Neural crest cell (in vitro differentiated cells): ENCODE results near the gene VPS18. TPM values are rescaled to one million over a fixed set of nuclear protein-coding genes. Genes with fewer than 3 reads are reported as not detected.
A peak's percentile ranks its signal among the peaks of the same experiment; 100 is the strongest.

Source experiments
- DNase-seq: peaks from one replicate; pipeline ENCODE4 v3.0.0; 2021; ENCODE audit warnings: low read depth, mixed read lengths, low spot score
- H3K27ac Mint-ChIP-seq: one replicate; pipeline ENCODE4 v1.8.0; 2021; ENCODE audit warnings: mild to moderate bottlenecking, mixed read lengths; ENCODE audit not compliant: unreplicated experiment
- H3K27me3 Mint-ChIP-seq: 2 replicates; pipeline ENCODE4 v1.8.0; 2021; ENCODE audit warnings: low read depth, mild to moderate bottlenecking, mixed read lengths
- H3K36me3 Mint-ChIP-seq: 2 replicates; pipeline ENCODE4 v1.8.0; 2021; ENCODE audit warnings: low read depth, mild to moderate bottlenecking, mixed read lengths
- H3K4me1 Mint-ChIP-seq: 2 replicates; pipeline ENCODE4 v1.8.0; 2021; ENCODE audit warnings: mixed read lengths
- H3K4me3 Mint-ChIP-seq: one replicate; pipeline ENCODE4 v1.8.0; 2021; ENCODE audit warnings: mild to moderate bottlenecking, mixed read lengths
- H3K9me3 Mint-ChIP-seq: 2 replicates; pipeline ENCODE4 v1.8.0; 2021; ENCODE audit warnings: mixed read lengths
- CTCF ChIP-seq: fragments of 200-600 bp; sonication (generic); conservative IDR thresholded peaks from 2 replicates; pipeline ENCODE4 v1.5.0; 2021; ENCODE audit warnings: antibody characterized with exemption, mild to moderate bottlenecking
- total RNA-seq: library from RNA; stranded (reverse); gene quantifications from 2 replicates; pipeline ENCODE4 v1.2.1, GENCODE V29; 2021

VPS18 gene
- total RNA-seq, 1 donor from 2014 or later, result 28.2 TPM

DNA sequence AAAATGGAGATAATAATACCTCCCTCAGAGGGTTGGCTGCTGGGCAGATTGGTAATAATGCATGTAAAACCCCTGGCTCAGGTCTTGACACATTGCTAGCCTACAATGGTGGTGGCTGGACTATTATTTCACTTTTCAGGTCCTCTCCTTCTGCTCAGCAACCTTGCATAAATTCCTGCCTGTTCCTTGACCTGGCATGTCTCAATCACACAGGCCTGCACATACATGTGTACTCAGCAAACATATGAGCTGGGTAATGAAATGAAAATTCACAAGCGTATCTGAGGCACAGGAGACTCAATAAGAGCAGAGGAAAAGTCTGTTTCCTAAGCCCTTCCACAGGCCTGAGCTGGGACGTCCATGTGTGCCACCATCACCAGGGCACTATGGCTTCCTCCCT lies 17.4 kb downstream of the VPS18 start:
- no peak for TF ChIP-seq CTCF
- Mint-ChIP-seq H3K4me1 (peaks cover 40% of the 10 kb centered on the region), H3K27me3 (no peaks in the 10 kb centered on the region), H3K27ac (no peak overlapping the region), H3K36me3 (no peaks in the 10 kb centered on the region), H3K4me3 (peak overlapping the region; percentile 18), H3K9me3 (no peaks in the 10 kb centered on the region)
- no peak for DNase-seq

GRCh38 chr15:40912478-40912877 lies 18.2 kb downstream of the VPS18 start:
- DNase-seq, result no peak
- H3K36me3 Mint-ChIP-seq, result no peaks in the 10 kb centered on the region
- H3K27ac Mint-ChIP-seq, result no peak overlapping the region
- TF ChIP-seq CTCF, result no peak
- no peaks in the 10 kb centered on the region for H3K9me3 Mint-ChIP-seq
- H3K4me1 Mint-ChIP-seq, result peaks cover 40% of the 10 kb centered on the region
- no peaks in the 10 kb centered on the region for H3K27me3 Mint-ChIP-seq
- H3K4me3 Mint-ChIP-seq, result no peak overlapping the region

GRCh38 chr15:40914013-40914412 lies 19.8 kb downstream of the VPS18 start:
- no peak for DNase-seq
- Mint-ChIP-seq H3K4me3 (no peak overlapping the region), H3K36me3 (no peaks in the 10 kb centered on the region), H3K9me3 (no peaks in the 10 kb centered on the region), H3K4me1 (peaks cover 43% of the 10 kb centered on the region), H3K27ac (peak overlapping the region; percentile 86), H3K27me3 (no peaks in the 10 kb centered on the region)
- no peak for TF ChIP-seq CTCF

- H3K27me3 Mint-ChIP-seq, result no peaks in the 10 kb centered on the region
- H3K4me1 Mint-ChIP-seq, result peaks cover 39% of the 10 kb centered on the region
- no peak overlapping the region for H3K4me3 Mint-ChIP-seq
- DNase-seq, result no peak
- H3K27ac Mint-ChIP-seq, result no peak overlapping the region
- TF ChIP-seq CTCF, result no peak
- no peaks in the 10 kb centered on the region for H3K36me3 Mint-ChIP-seq
- H3K9me3 Mint-ChIP-seq, result no peaks in the 10 kb centered on the region
Observed at GRCh38 chr15:40914486-40914885, 20.2 kb downstream of the VPS18 start.

DNA sequence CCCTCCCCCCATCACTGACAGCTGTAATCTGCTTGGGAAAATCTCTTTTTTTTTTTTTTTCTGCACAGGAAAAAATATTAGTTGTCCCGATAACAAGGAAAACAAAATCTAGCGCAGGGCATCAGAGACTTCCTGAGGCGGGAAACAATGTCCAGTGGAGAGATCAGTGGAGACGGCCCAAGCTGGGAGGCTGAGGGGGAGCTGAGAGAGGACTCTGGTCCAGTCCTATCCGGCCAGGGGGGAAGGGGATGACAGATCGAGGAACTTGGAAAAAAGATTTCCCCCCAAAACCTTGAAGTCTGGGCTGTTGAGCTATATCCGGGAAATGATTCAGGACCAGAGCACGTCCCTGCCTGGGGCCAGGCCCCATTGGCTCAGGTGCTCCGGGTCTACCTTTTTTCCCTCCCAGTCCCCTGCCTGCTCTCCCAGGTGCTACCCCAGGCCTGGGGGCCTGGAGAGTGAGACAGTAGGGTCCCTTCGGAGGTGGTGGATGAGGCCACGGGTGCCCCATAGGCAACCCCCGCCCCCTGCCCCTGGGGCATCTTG lies 20.9 kb downstream of the VPS18 start:
- H3K4me3 Mint-ChIP-seq, result no peak overlapping the region
- H3K36me3 Mint-ChIP-seq, result no peaks in the 10 kb centered on the region
- no peak for DNase-seq
- peaks cover 32% of the 10 kb centered on the region for H3K4me1 Mint-ChIP-seq
- H3K27me3 Mint-ChIP-seq, result peaks cover 4% of the 10 kb centered on the region
- no peaks in the 10 kb centered on the region for H3K9me3 Mint-ChIP-seq
- H3K27ac Mint-ChIP-seq, result no peak overlapping the region
- no peak for TF ChIP-seq CTCF
